Upper lobe of left lung (tissue), 6 donors: ENCODE measurements around the gene RAB34. TPM values are rescaled to one million over a fixed set of nuclear protein-coding genes. Genes with fewer than 3 reads are reported as not detected.

Experiments
- ATAC-seq, 2 donors: fragments of 200-7000 bp; cut with Tn5 transposase; one replicate each; pipeline ENCODE4 v1.9.1; 2022; ENCODE audit warnings: mild to moderate bottlenecking in 2 of 2, moderate library complexity in 2 of 2; ENCODE audit not compliant: low FRiP score in 2 of 2
- DNase-seq, 2 donors: peaks; one replicate each; pipeline ENCODE4 v3.0.0-alpha.2; 2019 to 2020
- H3K27ac ChIP-seq, 4 donors: fragments of 200-600 bp; sonication (generic); one replicate each; pipeline ENCODE4 v1.5.1; 2016 to 2019
- H3K27me3 ChIP-seq, 4 donors: fragments of 200-600 bp; sonication (generic); one replicate each; pipeline ENCODE4 v1.5.1; 2017 to 2019
- H3K36me3 ChIP-seq, 4 donors: fragments of 200-600 bp; sonication (generic); one replicate each; pipeline ENCODE4 v1.5.1; 2016 to 2019
- H3K4me1 ChIP-seq, 4 donors: fragments of 200-600 bp; sonication (generic); one replicate each; pipeline ENCODE4 v1.5.1; 2018 to 2019
- H3K4me3 ChIP-seq, 4 donors: fragments of 200-600 bp; sonication (generic); one replicate each; pipeline ENCODE4 v1.5.1; 2017 to 2019; ENCODE audit warnings: mild to moderate bottlenecking in 2 of 4, moderate library complexity in 1 of 4
- H3K9me3 ChIP-seq, 4 donors: fragments of 200-600 bp; sonication (generic); one replicate each; pipeline ENCODE4 v1.5.1; 2018 to 2019
- CTCF ChIP-seq, 6 experiments: fragments of 450-650 bp in 4 of 6; fragments of 200-600 bp in 2 of 6; sonication (generic) in 2 of 6; IDR thresholded peaks; one replicate each; pipeline ENCODE4 v1.5.1; 2016 to 2019; ENCODE audit warnings: antibody characterized with exemption in 6 of 6
- EP300 ChIP-seq, 4 donors: sonication (generic); formaldehyde crosslinking; IDR thresholded peaks; one replicate each; pipeline ENCODE4 v1.5.1; 2017; ENCODE audit warnings: antibody characterized with exemption in 4 of 4, control low read depth in 2 of 4
- POLR2A ChIP-seq, 4 donors: fragments of 450-650 bp; IDR thresholded peaks; one replicate each; pipeline ENCODE4 v1.5.1; 2016 to 2017; ENCODE audit warnings: antibody characterized with exemption in 4 of 4, mild to moderate bottlenecking in 2 of 4
- POLR2AphosphoS5 ChIP-seq, 2 donors: sonication (generic); formaldehyde crosslinking; IDR thresholded peaks; one replicate each; pipeline ENCODE4 v1.5.1; 2017; ENCODE audit warnings: antibody characterized with exemption in 2 of 2
- WGBS, 2 donors: methylation state at CpG; one replicate each; pipeline ENCODE4 v1.1.5; 2017 to 2018; 5-methylcytosine and 5-hydroxymethylcytosine counted together
- total RNA-seq, 6 donors: library from RNA; depleted of rRNA in 4 of 6; stranded (reverse); fragments of >200 nt in 4 of 6; gene quantifications; one replicate each; pipeline versions ENCODE4 v1.1.0 to v1.2.1, GENCODE V29; 2016 to 2021
- donor health status: DM: no; HTN: no; CAD: no; lungs with moderate emphysema.
- donor health status: DM: no; HTN: yes; CAD: no; lungs with severe emphysema.

RAB34 gene
- total RNA-seq, 6 donors from 2014 or later = 69.5 to 123 (median 85.5) TPM

- no peak for ATAC-seq
- no peak for TF ChIP-seq EP300 (IDR thresholded peaks at IDR 0.05)
- TF ChIP-seq POLR2A (IDR thresholded peaks at IDR 0.05) = no peak
- no peak for TF ChIP-seq CTCF (IDR thresholded peaks at IDR 0.05)
- TF ChIP-seq POLR2AphosphoS5 (IDR thresholded peaks at IDR 0.05) = no peak
- no peaks in the 10 kb centered on the region for H3K9me3 ChIP-seq
Measured at GRCh38 chr17:28689011-28689410, 28.7 kb downstream of the RAB34 start.

GRCh38 chr17:28688481-28688880, 29.2 kb downstream of the RAB34 start:
- Histone ChIP-seq H3K9me3 (no peaks in the 10 kb centered on the region), H3K36me3 (peaks cover 80 to 100% (median 92%) of the 10 kb centered on the region in 4 donors), H3K27me3 (no peaks in the 10 kb centered on the region), H3K4me3 (no peak overlapping the region), H3K27ac (no peak overlapping the region), H3K4me1 (no peaks in the 10 kb centered on the region)
- DNase-seq (no peak), ATAC-seq (no peak)
- 93 to 98% methylated on average over 4 of the region's 4 CpGs for WGBS, 2 donors
- no peak for TF ChIP-seq CTCF (IDR thresholded peaks at IDR 0.05)
- TF ChIP-seq POLR2A (IDR thresholded peaks at IDR 0.05) = no peak
- TF ChIP-seq EP300 (IDR thresholded peaks at IDR 0.05) = no peak
- TF ChIP-seq POLR2AphosphoS5 (IDR thresholded peaks at IDR 0.05) = no peak

More at GRCh38 chr17:28689011-28689410, 28.7 kb downstream of the RAB34 start:
- WGBS, 2 donors = 93 to 97% methylated on average over 3 of the region's 3 CpGs
- H3K4me3 ChIP-seq = no peak overlapping the region
- H3K36me3 ChIP-seq = peaks cover 80 to 100% (median 92%) of the 10 kb centered on the region in 4 donors
- H3K27me3 ChIP-seq = no peaks in the 10 kb centered on the region
- H3K27ac ChIP-seq = no peak overlapping the region
- DNase-seq = no peak
- no peaks in the 10 kb centered on the region for H3K4me1 ChIP-seq

DNA sequence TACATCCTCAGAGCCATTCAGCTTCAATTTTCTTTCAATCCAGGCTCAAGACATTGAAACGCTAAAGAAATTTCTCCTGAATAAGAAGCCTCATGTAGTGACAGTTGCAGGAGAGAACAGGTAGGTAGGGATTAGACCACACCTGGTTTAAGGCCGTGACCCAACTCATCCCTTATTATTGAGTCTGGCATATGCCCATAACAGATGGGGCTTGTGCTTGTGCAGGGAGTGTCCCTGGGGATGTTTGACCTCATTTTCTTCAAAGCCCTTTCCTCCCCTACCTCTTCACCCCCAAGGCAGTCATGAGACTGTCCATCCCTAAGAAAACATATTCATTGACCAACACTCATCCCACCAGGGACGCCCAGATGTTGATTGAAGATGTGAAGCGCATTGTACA, 31.4 kb downstream of the RAB34 start:
- Histone ChIP-seq H3K36me3 (peaks cover 92 to 100% (median 100%) of the 10 kb centered on the region in 4 donors), H3K4me1 (no peaks in the 10 kb centered on the region), H3K4me3 (no peak overlapping the region), H3K27me3 (no peaks in the 10 kb centered on the region), H3K27ac (no peak overlapping the region), H3K9me3 (no peaks in the 10 kb centered on the region)
- no peak for TF ChIP-seq CTCF (IDR thresholded peaks at IDR 0.05)
- TF ChIP-seq POLR2AphosphoS5 (IDR thresholded peaks at IDR 0.05) = no peak
- no peak for TF ChIP-seq POLR2A (IDR thresholded peaks at IDR 0.05)
- no peak for TF ChIP-seq EP300 (IDR thresholded peaks at IDR 0.05)
- DNase-seq (no peak), ATAC-seq (no peak)
- 84 to 100% methylated on average over 2 to 4 of the region's 4 CpGs for WGBS, 2 donors

GRCh38 chr17:28685366-28685765, 32.3 kb downstream of the RAB34 start:
- ATAC-seq (no peak), DNase-seq (no peak)
- no peaks in the 10 kb centered on the region for H3K27me3 ChIP-seq
- no peak overlapping the region for H3K4me3 ChIP-seq
- no peak overlapping the region for H3K27ac ChIP-seq
- no peaks in the 10 kb centered on the region for H3K9me3 ChIP-seq
- TF ChIP-seq POLR2AphosphoS5 (IDR thresholded peaks at IDR 0.05) = no peak
- H3K4me1 ChIP-seq = no peaks in the 10 kb centered on the region
- 93% methylated on average over 5 of the region's 5 CpGs for WGBS, 2 donors
- H3K36me3 ChIP-seq = peaks cover 93 to 100% (median 100%) of the 10 kb centered on the region in 4 donors

DNA sequence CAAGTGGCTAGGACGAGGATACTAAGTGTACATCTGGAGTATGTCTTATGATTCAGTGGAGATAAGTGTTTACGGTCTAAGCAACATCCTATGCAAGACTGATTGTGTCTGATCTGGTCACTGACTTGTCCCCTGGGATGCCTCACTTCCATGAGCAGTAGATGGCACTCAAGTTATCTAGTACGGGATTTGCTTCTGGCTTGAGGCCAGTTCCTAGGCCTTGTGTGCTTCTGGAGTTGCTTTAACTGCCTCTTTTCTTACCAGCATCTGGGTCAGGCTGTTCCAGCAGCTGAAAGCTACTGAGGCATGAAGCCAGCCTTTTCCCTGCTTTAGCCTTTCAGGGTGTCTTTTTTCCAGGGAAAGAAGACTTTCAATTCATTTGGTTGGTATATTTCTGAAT, 32.7 kb downstream of the RAB34 start:
- WGBS, 2 donors = 52 to 59% methylated on average over 3 of the region's 3 CpGs
- DNase-seq = no peak
- Histone ChIP-seq H3K9me3 (no peaks in the 10 kb centered on the region), H3K36me3 (peaks cover 93 to 100% (median 100%) of the 10 kb centered on the region in 4 donors), H3K27ac (no peak overlapping the region), H3K27me3 (no peaks in the 10 kb centered on the region), H3K4me3 (no peak overlapping the region), H3K4me1 (no peaks in the 10 kb centered on the region)
- ATAC-seq = no peak
- TF ChIP-seq EP300 (IDR thresholded peaks at IDR 0.05) = no peak
- no peak for TF ChIP-seq POLR2AphosphoS5 (IDR thresholded peaks at IDR 0.05)
- TF ChIP-seq POLR2A (IDR thresholded peaks at IDR 0.05) = no peak
- TF ChIP-seq CTCF (IDR thresholded peaks at IDR 0.05) = no peak
